K562 (cell line): Measurements from ENCODE around the gene PLP2. TPM values are rescaled to one million over a fixed set of nuclear protein-coding genes. Genes with fewer than 3 reads are reported as not detected.

ENCODE experiments used
- CBX1 ChIP-seq: sonication (generic); IDR thresholded peaks from 2 replicates; pipeline ENCODE4 v1.6.1; 2016; ENCODE audit warnings: antibody characterized with exemption, low read depth, mild to moderate bottlenecking
- CREM ChIP-seq: IDR thresholded peaks from 2 replicates; pipeline ENCODE4 v1.6.1; 2014; ENCODE audit warnings: antibody characterized with exemption, low read depth
- GTF2F1 ChIP-seq: IDR thresholded peaks from 2 replicates; pipeline ENCODE4 v1.6.1; 2011; ENCODE audit warnings: low read depth, low read length, improper control_type of control experiment
- HDAC2 ChIP-seq: fragments of 450-650 bp; IDR thresholded peaks from 2 replicates; pipeline ENCODE4 v1.6.1; 2016; ENCODE audit warnings: mild to moderate bottlenecking
- HMGXB4 ChIP-seq: sonication (generic); formaldehyde crosslinking; IDR thresholded peaks from 2 replicates; pipeline ENCODE4 v1.8.1; 2023; ENCODE audit warnings: mild to moderate bottlenecking, missing genetic modification reagents
- LCOR ChIP-seq: sonication (generic); formaldehyde crosslinking; IDR thresholded peaks from 2 replicates; pipeline ENCODE4 v1.8.0; 2022; ENCODE audit warnings: mild to moderate bottlenecking, missing genetic modification reagents
- MCM2 ChIP-seq: fragments of 450-650 bp; IDR thresholded peaks from 2 replicates; pipeline ENCODE4 v1.6.1; 2017; ENCODE audit warnings: low read depth, mild to moderate bottlenecking
- MTA3 ChIP-seq: fragments of 450-650 bp; formaldehyde crosslinking; IDR thresholded peaks from 2 replicates; pipeline ENCODE4 v1.6.1; 2017; ENCODE audit warnings: mild to moderate bottlenecking, borderline replicate concordance
- MXD1 ChIP-seq: fragments of 250-450 bp; sonication (Bioruptor Pico); IDR thresholded peaks from 2 replicates; pipeline ENCODE4 v1.8.0; 2021; ENCODE audit warnings: borderline replicate concordance, mild to moderate bottlenecking, moderate library complexity; ENCODE audit not compliant: poor library complexity, severe bottlenecking
- NEUROD1 ChIP-seq: fragments of 150-350 bp; IDR thresholded peaks from 2 replicates; pipeline ENCODE4 v1.6.1; 2014; ENCODE audit warnings: borderline replicate concordance, low read length, low read depth; ENCODE audit not compliant: partially characterized antibody
- NR2C2 ChIP-seq, 2 experiments: fragments of 200-800 bp in 1 of 2; sonication (Bioruptor generic) in 1 of 2; sonication (generic) in 1 of 2; formaldehyde crosslinking in 1 of 2; IDR thresholded peaks; 2 replicates each; pipeline versions ENCODE4 v1.6.1 to v1.8.0; 2016 to 2022; ENCODE audit warnings: mild to moderate bottlenecking in 1 of 2, missing compliant biosample characterization in 1 of 2, missing genetic modification characterization in 1 of 2, missing genetic modification reagents in 1 of 2
- PRPF4 ChIP-seq: fragments of 200-400 bp; formaldehyde crosslinking; IDR thresholded peaks from one replicate; pipeline ENCODE4 v1.6.1; 2017; ENCODE audit warnings: low read length, low read depth, mild to moderate bottlenecking; ENCODE audit not compliant: insufficient read depth, poor library complexity, severe bottlenecking
- RAD51 ChIP-seq: fragments of 450-650 bp; IDR thresholded peaks from 2 replicates; pipeline ENCODE4 v1.7.1; 2016; ENCODE audit warnings: low read depth, mild to moderate bottlenecking, borderline replicate concordance
- RBM39 ChIP-seq: fragments of 200-400 bp; formaldehyde crosslinking; optimal IDR thresholded peaks from 2 replicates; pipeline ENCODE3; 2018; ENCODE audit warnings: low read depth, low read length
- TAF1 ChIP-seq: IDR thresholded peaks from 2 replicates; pipeline ENCODE4 v1.6.1; 2011; ENCODE audit warnings: mild to moderate bottlenecking, low read length, moderate library complexity; ENCODE audit not compliant: insufficient read depth, control insufficient read depth, severe bottlenecking; ENCODE audit errors: extremely low read depth
- TOE1 ChIP-seq, 2 experiments: fragments of 450-650 bp in 1 of 2; sonication (generic) in 1 of 2; formaldehyde crosslinking in 1 of 2; IDR thresholded peaks; 2 replicates each; pipeline versions ENCODE4 v1.7.1 to v1.8.0; 2016 to 2022; ENCODE audit warnings: borderline replicate concordance in 2 of 2, mild to moderate bottlenecking in 2 of 2, antibody characterized with exemption in 1 of 2, inconsistent platforms in 1 of 2, low read depth in 1 of 2, missing genetic modification reagents in 1 of 2, moderate library complexity in 1 of 2
- ZBTB5 ChIP-seq: fragments of 450-650 bp; IDR thresholded peaks from 2 replicates; pipeline ENCODE4 v1.6.1; 2017; ENCODE audit warnings: antibody characterized with exemption
- ZNF395 ChIP-seq: fragments of 200-800 bp; sonication (Bioruptor generic); IDR thresholded peaks from 2 replicates; pipeline ENCODE4 v1.6.1; 2017; ENCODE audit warnings: missing genetic modification characterization, missing compliant biosample characterization
- ZNF445 ChIP-seq: fragments of 250-450 bp; sonication (Bioruptor Pico); IDR thresholded peaks from 2 replicates; pipeline ENCODE4 v1.4.0; 2020; ENCODE audit warnings: low read depth, mild to moderate bottlenecking, moderate library complexity
- ZZZ3 ChIP-seq: fragments of 450-650 bp; IDR thresholded peaks from 2 replicates; pipeline ENCODE4 v1.6.1; 2016; ENCODE audit warnings: antibody characterized with exemption, mild to moderate bottlenecking, moderate library complexity
- polyA plus RNA-seq, 8 experiments: library from polyadenylated mRNA; depleted of rRNA in 4 of 8; stranded (reverse) in 5 of 8; unstranded in 3 of 8; fragments of >200 nt; fragmentation: Nextera tagmentation in 2 of 8; fragmentation: Illumina TruSeq in 1 of 8; extraction: Ambion mirVana in 2 of 8; extraction: Trizol in 1 of 8; gene quantifications; 2 replicates each; pipeline versions ENCODE4 v1.2.1 to v1.2.3, GENCODE V29; 2011 to 2014; ENCODE audit warnings: inconsistent platforms in 1 of 8, missing spikeins in 1 of 8
- total RNA-seq, 7 experiments: library from RNA; depleted of rRNA in 6 of 7; stranded (reverse); fragments of >200 nt in 6 of 7; fragmentation: Illumina TruSeq in 2 of 7; extraction: Trizol in 2 of 7; gene quantifications; 2 replicates each; pipeline versions ENCODE4 v1.2.1 to v1.2.3, GENCODE V29; 2011 to 2021; ENCODE audit warnings: low replicate concordance in 1 of 7

PLP2 gene
- total and polyA plus RNA-seq, 9 of the 15 experiments (the other 6 are each of a cell fraction or from before 2014, with no cell fraction given): 34.7 to 236 (median 112) TPM

- no peak for TF ChIP-seq ZBTB5
- 0 out of 2 replicates have a peak, but pooled peaks have one; percentile 38 for TF ChIP-seq LCOR (CRISPR knock-in tag)
- TF ChIP-seq TOE1 (IDR thresholded peaks at IDR 0.05; ENCODE audit: borderline replicate concordance): peak; percentile 42; the same call in 1 of the 2 replicates
- TF ChIP-seq TOE1 (CRISPR knock-in tag; IDR thresholded peaks at IDR 0.05; ENCODE audit: borderline replicate concordance, low read depth): no peak
- TF ChIP-seq GTF2F1: 0 out of 2 replicates have a peak, but pooled peaks have one; percentile 14
- TF ChIP-seq CBX1: 0 out of 2 replicates have a peak, but pooled peaks have one; percentile 46
- no peak for TF ChIP-seq PRPF4
- no peak for TF ChIP-seq MCM2
- peak; percentile 27; the same call in 1 of the 2 replicates for TF ChIP-seq HMGXB4 (CRISPR knock-in tag)
- TF ChIP-seq HDAC2: 0 out of 2 replicates have a peak, but pooled peaks have one; percentile 23
- no peak for TF ChIP-seq RBM39
- peak; percentile 82 for TF ChIP-seq ZNF395
- TF ChIP-seq ZZZ3: no peak
- peak; percentile 34 for TF ChIP-seq NEUROD1
- TF ChIP-seq NR2C2 (CRISPR knock-in tag; IDR thresholded peaks at IDR 0.05): no peak
- peak; percentile 90 for TF ChIP-seq NR2C2 (tag; IDR thresholded peaks at IDR 0.05)
- TF ChIP-seq MXD1: peak; percentile 19
- peak; percentile 90 for TF ChIP-seq MTA3
- TF ChIP-seq RAD51: peak; percentile 61
- peak; percentile 36 for TF ChIP-seq TAF1
- no peak for TF ChIP-seq ZNF445 (CRISPR knock-in tag)
- TF ChIP-seq CREM: peak; percentile 34; the same call in 1 of the 2 replicates
Observed at GRCh38 chrX:49186125-49187027, 14.7 kb downstream of the PLP2 start, which contains the start of gene PRICKLE3 (continued).
